ENCODE data around the gene VTI1A. TPM values are rescaled to one million over a fixed set of nuclear protein-coding genes. Genes with fewer than 3 reads are reported as not detected.
"Not testable (repeated sequence)": the region's sequence is repeated elsewhere in the genome, so short reads cannot be mapped to it uniquely, and the experiment has no call there.

VTI1A gene
- total RNA-seq, 1 donor from 2014 or later, result 28.7 TPM

DNA sequence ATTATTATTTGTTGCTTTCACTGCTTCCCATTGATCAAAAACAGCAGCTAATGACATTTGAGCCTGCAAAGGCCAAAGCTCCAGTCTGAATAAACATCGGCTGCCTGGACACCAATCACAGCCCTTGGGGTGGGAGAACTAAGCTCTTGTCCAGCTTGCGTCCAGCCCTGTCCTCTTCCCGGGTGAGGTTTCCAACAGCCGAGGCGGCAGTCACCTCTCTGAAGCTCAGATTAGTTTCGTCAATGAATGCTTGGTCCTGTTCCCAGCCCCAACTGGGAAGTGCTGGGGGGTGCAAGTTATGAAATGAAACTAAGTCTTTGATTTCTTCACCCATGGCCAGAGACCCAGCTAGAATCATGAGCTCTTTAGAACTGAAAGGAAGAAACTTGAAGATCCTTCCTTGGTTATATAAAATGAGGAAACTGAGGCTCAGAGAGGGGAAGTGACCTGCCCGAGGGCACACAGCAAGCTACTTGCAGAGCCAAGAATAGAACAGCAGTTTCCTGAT lies 389.0 kb downstream of the VTI1A start:
- DNase-seq, result no peak

DNA sequence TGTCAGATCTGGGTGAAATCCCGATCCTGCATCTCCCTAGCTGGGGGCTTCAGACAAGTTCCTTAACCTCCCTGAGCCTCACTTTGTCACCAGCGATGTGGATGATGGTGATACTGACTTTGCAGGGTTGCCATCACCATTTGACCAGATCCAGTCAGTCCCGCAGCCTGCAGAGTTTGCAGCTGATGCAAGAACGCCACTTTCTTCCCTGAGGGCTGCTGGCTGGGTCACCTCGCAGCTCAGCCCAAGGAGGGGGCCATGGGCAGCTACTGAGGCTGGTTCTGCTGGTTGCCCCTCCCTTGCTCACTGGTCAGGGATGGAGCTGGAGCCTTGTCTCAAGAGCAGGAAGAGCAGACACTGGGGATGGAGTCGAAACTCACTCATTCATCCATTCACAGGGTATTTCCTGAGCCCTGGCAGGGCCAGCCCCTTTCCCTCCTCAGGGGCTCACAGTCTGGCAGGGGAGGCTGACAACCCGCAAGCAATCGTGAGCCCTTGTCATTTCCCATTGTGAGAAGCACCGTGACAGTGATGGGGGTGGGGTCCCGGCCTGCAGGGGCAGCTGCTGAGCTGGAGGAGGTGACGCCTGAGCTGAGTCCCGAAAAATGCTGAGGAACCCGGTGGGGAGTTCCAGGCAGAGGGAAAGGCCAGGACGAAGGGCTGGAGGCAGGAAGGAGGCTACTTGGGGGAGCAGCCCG lies 391.9 kb downstream of the VTI1A start:
- DNase-seq, result no peak

DNA sequence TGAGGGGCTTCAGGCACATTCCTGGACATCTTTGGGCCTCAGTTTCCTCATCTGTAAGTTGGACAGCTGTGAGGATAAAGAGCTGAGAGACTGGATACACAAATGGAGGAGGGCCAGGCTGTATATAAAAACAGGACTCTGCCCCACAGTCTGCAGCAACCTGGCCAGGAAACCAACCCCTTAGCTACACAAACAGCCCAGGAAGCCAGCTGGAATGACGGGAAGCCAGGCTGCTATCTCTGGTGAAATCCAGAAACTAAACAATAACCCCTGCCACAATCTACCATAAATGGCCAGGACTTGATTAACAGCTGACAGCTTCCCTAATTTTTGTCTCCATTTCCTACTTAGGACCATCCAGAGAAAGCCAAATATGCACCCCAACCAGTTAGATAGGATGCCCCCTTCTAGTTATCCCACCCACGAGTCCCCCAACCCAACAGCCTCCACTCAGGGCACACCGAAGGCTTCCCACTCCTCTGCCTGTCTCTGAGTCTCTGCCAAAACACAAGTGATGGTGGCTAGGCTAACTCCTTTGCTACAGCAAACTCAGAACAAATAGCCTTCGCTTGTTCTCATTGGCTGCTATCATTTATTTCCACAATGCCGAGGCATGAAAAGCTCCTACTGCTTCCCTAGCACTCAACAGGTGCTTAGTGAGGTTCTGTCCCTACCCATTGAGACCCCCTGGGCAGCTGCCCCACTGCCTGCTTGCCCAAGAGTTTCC lies 393.1 kb downstream of the VTI1A start:
- DNase-seq, result no peak

DNA sequence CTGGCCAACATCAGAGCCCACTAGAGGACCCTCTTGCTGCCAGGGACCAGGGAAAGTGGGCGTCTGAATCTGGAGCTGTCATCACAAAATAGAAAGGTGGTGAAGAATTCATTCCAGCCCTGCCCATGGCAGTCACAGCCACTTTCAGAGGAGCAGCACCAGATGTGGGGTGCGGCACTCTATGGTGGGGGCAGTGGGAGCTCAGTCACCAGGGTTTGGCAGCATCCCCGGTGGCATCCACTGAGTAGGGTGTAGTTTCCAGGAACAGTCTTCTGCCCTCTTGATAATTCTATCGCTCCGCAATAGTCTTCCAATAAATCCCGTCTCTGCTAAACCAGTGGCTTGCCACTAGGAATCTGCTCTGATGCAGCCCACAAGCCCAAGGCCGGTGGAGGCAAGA lies 394.5 kb downstream of the VTI1A start:
- no peak for DNase-seq

DNA sequence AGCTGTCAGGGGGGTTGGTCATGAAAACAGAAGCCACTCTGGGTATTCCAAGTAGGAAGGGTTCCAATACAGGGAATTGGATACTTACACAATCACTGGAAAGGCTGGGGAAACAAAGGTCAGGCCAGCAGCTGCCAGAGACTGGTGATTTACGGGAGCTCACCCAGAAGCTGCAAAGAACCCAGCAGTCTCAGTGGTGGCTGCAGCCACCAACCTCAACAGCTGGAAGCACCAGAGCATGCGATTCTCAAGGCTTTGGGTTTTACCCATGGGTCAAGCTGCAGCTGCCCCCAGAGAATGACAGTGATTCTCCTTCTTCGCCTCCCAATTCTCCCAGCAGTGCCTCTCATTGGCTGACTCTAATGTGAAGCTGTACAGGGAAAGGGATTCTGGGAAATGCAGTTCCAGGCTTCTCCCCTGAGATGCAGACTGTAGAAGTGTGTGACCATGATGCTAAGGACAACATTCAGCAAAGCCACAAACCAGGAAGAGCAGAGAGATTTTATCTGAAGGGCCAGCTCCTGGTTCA lies 395.9 kb downstream of the VTI1A start:
- DNase-seq, result no peak

DNA sequence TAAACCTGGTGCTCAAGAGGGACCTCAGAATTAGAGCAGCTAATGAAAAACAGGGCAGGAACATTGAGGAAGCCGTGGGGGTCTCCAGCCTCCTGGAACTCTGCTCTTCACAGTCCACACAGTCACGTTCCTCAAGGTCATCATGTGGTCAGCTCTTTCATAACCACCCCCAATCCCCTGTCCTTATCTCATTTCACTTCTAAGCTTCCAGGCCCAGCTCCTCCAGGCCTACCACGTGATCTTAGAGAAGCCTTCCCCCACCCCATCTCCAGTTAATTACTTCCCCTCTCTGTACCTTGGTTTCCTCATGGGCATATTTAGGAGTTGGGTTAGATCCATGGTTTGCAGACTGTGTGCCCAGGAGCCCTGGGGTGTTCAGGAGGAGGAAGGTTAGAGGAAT lies 396.6 kb downstream of the VTI1A start:
- DNase-seq, result no peak

DNA sequence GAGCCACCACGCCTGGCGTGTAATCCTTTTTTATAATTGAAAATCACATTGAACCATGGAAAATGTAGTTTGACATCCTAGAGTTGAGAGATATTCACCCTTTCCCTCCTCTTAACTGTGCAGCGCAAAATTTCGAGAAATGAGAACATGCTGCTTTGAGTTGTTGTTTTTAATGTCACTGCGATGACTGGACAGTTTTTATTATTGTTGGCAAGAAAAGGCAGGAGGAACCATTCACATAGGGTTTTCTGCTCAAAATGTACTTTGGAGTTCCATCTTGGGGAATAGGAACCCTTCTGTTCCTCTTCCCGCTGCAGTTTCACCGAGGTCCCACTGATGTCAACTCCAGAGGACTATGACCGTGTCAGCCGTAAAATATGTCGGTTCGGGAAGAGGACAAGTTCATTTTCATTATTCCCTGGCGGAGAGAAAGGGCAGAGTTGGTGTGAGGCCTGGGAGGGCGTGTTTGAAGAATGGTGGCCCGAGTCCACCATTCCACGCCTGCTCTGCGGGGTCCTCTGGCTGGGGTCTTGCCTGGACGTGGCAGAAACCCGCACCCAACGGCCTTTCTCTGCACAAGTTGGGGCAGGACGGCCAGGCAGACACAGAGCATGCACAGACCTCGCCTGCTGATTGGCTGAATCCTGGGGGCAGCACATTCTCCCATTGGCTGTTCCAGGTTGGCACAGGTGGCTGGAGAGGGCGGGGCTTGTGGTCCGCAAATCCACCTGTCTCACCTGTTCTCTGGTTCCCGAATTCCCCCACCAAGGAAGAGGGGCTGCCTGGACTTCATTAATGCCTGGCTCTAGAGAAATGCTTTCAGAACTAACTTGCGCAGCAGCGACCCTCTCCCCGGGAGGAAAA lies 397.9 kb downstream of the VTI1A start:
- DNase-seq, result no peak

DNA sequence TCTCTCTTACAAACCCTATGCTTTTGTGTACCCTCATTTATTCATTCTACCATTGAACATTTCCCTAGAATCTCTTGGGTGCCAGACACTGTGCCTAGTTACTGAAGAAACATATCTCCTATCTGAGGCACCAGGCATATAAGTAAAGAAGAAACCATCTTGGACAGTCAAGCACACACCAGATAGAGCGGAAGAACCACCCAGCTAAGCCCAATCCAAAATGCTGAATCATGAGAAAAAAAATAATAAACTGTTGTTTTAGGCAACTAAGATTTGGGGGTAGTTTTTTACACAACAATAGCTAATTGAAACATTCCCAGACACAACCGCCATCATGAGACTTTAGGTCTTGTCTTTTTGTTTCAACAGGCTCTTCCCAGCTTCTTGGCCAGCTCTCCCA lies 400.8 kb downstream of the VTI1A start:
- DNase-seq, result no peak

DNA sequence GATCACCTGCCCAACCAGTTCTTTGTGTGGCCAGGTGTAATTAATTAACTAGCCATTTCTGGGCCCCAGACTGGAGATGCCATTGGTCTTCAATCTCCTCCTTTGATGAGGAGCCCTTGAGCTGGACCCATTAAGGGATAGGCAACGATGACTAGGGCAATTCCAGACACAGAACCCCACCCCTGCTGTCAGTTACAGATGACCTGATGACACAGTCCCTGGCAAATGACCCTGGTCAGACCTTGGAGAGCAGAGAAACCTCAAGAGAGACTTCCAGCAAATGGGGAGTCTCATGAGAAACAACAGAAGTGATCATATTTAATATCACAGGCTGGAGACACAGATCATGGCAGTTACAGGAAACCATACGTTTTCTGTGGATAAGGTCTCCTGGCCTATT lies 401.2 kb downstream of the VTI1A start:
- no peak for DNase-seq

DNA sequence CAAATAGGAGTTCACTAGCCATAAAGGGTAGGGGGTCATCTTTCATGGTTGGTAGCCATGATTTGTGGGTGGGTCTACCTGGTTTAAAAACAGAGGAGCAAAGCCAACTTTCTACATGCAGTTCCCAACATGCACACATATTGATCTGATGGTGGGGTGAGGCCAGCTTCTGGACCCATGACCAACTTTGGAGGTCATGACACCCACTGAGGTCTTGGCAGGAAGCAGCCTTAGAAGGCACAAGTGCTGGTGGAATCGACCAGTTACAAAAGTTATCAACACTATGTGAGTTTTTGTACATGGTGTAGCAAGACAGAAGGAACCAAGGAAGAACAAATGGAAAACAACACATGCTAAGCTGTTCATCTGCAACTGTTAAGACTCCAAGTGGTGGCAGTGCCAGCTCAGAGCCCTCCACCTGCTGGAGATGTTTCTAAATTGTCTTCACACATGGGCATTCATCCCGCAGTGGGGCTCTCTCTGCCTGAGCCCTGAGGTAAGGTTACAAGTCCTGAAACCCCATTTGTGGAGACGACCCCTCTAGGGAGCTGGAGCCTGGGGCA lies 401.9 kb downstream of the VTI1A start:
- no peak for DNase-seq

DNA sequence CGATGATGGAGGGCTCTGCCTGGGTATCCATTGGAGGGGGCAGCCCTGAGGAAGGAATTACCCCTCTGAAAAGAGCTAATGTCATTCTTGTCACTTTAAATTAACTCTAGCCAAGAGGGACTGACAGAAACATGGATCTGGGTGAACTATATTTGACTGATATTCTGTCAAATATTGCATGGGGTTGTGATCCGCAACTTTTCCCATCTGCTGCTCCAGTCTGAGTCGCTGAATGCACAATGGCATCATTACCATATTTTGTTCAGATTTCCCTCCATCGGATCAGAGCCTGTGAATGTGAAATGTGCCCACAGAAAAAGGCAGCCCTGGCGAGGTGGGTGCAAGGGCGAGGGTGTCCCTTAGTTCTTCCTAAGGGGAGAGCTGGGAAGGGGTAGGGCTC lies 402.5 kb downstream of the VTI1A start:
- no peak for DNase-seq

DNA sequence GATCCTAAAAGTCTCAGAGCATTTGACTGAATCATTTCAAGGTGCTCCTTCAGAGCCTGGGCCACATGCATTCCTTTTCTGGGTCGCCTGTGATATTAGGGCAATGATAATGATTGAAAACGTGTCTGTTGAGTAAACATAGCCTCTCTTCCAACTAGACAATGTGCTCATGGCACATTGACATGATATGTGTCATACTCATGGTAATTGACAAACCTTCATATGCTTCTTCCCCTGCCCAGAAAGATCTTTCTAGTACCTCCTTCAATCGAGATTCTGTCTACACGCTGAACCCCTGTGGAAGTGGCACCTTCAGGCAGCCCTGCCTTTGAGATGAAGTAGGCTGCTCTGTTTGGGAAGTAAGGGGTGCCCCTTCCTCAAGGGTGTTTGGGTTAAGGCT lies 404.2 kb downstream of the VTI1A start:
- no peak for DNase-seq

DNA sequence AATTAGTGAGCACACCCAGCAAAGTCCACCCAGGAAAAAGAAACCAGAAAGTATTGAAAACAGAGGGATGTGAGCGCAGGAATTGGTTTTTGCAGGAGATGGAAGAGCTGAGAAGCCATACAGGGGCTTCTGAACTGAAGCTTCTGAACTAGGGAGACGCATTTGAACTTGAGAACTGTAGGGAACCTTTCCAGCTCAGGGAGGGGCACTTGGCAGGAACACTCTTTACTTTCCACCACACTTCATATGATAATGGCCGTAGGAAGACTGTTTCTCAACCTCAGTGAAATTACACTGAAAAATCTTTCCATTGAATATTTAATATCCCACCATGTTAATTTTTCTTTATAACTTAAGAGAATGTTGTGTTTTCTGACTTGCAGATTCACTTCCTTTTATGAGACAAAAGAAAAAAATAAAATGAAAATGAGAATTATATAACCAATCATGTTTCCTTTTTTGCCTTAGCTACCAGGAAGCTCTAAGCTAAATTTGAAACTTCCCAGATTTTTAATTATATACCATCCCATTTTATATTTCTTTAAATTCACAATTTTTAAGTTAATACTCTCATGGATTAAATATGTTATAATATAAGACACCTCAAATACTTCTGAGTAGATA lies 404.7 kb downstream of the VTI1A start:
- DNase-seq, result no peak

DNA sequence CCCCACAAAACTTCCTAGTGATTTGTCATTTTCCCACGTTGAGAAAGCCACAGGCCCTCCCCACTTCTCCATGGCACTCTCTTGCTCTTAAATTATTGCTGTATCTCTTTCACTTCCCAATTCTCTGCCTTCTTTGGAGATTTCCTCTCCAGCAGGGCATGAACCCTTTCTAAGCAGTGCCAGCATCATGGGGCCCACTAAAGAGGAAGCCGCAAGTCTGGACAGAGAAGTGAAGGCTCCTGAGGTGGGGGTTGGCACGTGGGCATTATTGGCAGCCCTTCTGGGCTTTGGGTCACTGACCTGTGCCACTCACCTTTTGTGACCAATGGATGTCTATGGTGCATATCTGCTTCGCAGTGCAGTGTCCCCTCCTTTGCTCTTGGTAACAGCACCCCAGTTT lies 405.3 kb downstream of the VTI1A start:
- DNase-seq, result no peak

DNA sequence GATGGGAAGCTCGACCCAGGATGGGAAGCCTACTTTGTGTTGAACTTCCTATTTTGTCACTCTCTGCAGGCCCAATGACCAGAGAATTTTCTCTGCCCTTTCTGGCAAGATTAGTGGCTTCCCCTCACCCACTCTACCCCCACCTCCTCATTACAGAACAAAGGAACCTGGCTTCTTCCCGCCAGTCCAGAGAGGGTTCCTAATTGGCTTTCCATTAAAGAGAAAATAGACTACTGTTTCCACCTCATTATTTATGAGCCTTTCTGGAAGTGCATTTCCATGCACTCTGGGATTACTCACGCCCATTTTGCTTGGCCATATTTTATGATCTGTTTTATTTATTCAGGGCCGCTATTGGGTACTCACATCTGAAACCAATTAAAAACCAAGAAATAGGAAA lies 408.1 kb downstream of the VTI1A start:
- DNase-seq, result no peak

DNA sequence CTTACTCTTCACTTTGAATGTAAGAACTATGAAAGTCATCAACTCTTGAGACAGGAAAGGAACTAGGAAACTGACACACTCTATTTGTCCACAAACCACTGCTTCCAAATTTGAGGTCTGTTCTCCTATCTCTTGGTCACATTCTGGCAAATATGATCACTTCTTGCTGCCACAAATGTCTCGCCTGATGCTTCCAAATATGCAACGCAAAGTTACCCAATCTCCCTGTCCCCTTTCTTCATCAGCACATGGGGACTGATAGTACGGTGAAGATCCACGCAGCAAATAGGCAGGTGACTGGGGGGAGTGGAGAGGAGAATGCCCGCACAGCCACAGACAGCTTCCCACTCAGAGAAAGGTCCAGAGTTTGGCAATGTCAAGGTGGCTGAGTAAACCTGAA lies 410.5 kb downstream of the VTI1A start:
- no peak for DNase-seq

DNA sequence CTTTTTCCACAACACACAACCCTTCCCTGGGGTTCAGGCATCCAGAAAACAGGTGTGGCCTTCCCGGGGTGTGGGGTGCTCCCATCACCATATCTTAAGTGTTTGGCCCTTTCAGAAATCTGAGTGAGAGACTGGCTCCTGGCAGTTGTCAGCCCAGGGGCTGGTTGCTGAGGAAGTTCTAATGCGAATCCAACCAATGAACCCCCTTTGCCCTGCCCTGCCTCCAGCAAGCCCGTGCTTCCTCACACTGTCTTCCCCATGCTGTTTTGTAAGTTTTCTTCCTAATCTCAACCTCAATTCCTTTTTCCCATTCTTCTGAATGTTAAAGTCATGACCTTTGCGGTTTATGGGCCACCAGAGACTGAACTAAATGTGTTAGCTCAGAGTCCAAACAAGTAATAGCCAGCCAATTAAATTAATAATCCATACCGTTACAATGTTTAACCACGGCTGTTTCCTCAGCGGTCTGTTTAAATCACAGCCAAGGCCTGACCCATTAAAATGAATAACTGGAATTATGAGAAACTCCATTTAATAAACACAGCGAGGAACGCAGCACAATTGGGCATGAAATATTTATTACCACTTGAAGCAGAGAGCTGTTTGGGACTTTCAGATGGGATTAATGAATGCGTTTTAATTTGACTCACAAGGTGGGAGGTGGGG lies 412.1 kb downstream of the VTI1A start:
- no peak for DNase-seq

DNA sequence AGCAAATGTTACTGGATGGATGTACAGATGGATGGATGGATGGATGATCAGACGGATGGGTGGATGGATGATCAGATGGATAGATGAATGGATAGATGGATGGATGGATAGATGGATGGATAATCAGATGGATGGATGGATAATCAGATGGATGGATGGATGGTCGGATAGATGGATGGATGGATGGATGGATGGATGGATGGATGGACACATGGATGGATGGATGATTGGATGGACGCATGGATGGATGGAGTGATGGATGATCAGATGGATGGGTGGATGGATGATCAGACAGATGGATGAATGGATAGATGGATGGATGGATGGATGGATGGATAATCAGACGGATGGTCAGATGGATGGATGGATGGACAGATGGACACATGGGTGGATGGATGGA lies 412.8 kb downstream of the VTI1A start:
- no peak for DNase-seq

DNA sequence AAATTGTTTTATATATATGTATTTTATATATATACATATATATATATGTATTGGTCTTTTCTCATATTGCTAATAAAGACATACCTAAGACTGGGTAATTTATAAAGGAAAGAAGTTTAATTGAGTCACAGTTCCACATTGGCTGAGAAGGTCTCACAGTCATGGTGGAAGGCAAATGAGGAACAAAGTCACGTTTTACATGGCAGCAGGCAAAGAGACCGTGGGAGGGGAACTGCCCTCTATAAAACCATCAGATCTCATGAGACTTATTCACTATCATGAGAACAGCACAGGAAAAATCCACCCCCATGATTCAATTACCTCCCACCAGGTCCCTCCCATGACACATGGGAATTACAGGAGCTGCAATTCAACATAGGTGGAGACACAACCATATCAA lies 416.4 kb downstream of the VTI1A start:
- DNase-seq, result not testable (repeated sequence)
